Stimulated activated naive B cell treated with anti-CD40 and anti-IgM and Interleukin-4, amounts not matched to agents 10 μg/mL and 1 μg/mL and 100 μg/mL, for 72 hours (primary cell): ENCODE results near the gene PNMA6A.
"Not testable (repeated sequence)": the region's sequence is repeated elsewhere in the genome, so short reads cannot be mapped to it uniquely, and the experiment has no call there.

Experiments
- ATAC-seq, 2 donors: fragments of 150-1000 bp; cut with Tn5 transposase; replicated peaks; 2 replicates each; pipeline ENCODE4 v1.10.0; 2021; ENCODE audit warnings: moderate library complexity in 1 of 2
- DNase-seq: peaks from one replicate; pipeline ENCODE4 v3.0.0; 2021
- H3K27ac Mint-ChIP-seq: one replicate; pipeline ENCODE4 v1.8.0; 2022; ENCODE audit warnings: mild to moderate bottlenecking, mixed read lengths
- H3K27me3 Mint-ChIP-seq, 2 donors: one replicate each; pipeline ENCODE4 v1.8.0; 2022; ENCODE audit warnings: mixed read lengths in 2 of 2
- H3K36me3 Mint-ChIP-seq, 2 donors: one replicate each; pipeline ENCODE4 v1.8.0; 2022; ENCODE audit warnings: mixed read lengths in 2 of 2, mild to moderate bottlenecking in 1 of 2
- H3K4me1 Mint-ChIP-seq, 2 donors: one replicate each; pipeline ENCODE4 v1.8.0; 2022; ENCODE audit warnings: mixed read lengths in 2 of 2, mild to moderate bottlenecking in 1 of 2
- H3K4me3 Mint-ChIP-seq, 2 donors: one replicate each; pipeline ENCODE4 v1.8.0; 2022; ENCODE audit warnings: mild to moderate bottlenecking in 2 of 2, mixed read lengths in 2 of 2, moderate library complexity in 1 of 2
- H3K9me3 Mint-ChIP-seq, 2 donors: one replicate each; pipeline ENCODE4 v1.8.0; 2022; ENCODE audit warnings: mixed read lengths in 2 of 2, mild to moderate bottlenecking in 1 of 2

The PNMA6A gene

GRCh38 chrX:153110735-153111134 is 38.5 kb downstream of the PNMA6A start:
- ATAC-seq, H3K36me3 Mint-ChIP-seq, DNase-seq, H3K4me3 Mint-ChIP-seq, H3K4me1 Mint-ChIP-seq, H3K9me3 Mint-ChIP-seq, H3K27ac Mint-ChIP-seq, H3K27me3 Mint-ChIP-seq: not testable (repeated sequence)

DNA sequence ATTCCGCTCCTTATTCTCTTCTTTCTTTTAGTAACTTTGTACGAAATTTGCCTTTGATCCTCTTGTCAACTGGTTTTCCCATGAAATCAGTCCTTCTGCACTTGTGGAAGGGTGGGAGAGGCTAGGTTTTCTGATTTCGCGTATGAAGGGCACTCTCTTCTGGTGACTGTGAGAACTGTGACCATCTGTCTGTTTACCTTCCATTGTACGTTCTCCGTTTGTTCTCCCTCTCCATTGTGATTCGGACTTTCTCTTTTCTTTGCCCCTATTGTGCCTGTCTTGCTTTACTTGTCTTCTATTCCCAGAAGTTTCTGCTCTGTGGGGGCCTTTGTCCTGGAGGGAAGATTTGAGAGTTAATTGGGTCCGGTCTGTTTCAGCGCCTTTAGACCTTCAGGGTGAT is 41.6 kb downstream of the PNMA6A start:
- not testable (repeated sequence) for H3K36me3 Mint-ChIP-seq, H3K27ac Mint-ChIP-seq, H3K27me3 Mint-ChIP-seq, H3K9me3 Mint-ChIP-seq, DNase-seq, H3K4me3 Mint-ChIP-seq, ATAC-seq, H3K4me1 Mint-ChIP-seq

GRCh38 chrX:153117754-153118153 is 45.5 kb downstream of the PNMA6A start:
- not testable (repeated sequence) for ATAC-seq, H3K9me3 Mint-ChIP-seq, DNase-seq, H3K36me3 Mint-ChIP-seq, H3K27ac Mint-ChIP-seq, H3K27me3 Mint-ChIP-seq, H3K4me1 Mint-ChIP-seq, H3K4me3 Mint-ChIP-seq

DNA sequence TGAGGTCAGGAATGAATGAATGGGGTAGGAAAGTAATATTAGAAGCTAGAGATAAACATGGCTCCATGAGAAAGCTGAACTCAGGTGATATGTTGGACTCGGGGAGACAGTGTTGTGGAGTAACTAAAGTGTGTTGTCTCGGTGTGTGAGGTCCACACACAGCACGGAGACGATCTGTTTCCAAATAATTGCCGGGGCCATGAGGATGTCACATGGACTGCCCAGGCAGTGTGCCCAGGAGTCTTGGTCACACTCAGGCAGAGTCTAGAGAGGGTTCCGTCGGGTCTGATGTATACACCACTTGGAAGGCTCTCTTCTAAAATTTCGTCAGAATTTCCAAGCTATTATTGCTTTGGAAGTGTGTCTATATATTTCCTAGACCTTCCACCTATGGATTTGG is 48.0 kb downstream of the PNMA6A start:
- H3K4me3 Mint-ChIP-seq, H3K36me3 Mint-ChIP-seq, H3K9me3 Mint-ChIP-seq, H3K27me3 Mint-ChIP-seq, H3K4me1 Mint-ChIP-seq, DNase-seq, ATAC-seq, H3K27ac Mint-ChIP-seq: not testable (repeated sequence)

DNA sequence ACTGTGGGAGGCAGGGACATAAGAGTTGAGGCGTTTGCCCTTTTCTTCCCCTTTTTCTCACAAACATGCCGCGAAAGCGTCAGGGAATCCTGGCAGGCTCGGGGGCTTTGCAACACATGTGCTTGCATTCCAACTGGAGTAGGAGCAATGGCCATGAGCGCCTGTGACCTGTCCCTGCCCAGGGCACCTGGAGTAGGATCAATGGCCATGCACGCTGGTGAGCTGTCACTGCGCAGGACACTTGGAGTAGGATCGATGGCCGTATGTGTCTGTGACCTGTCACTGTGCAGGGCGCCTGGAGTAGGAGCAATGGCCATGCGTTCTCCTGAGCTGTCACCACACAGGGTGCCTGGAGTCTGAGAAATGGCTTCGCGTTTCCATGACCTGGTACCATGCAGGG is 51.2 kb downstream of the PNMA6A start:
- not testable (repeated sequence) for H3K4me3 Mint-ChIP-seq, DNase-seq, H3K4me1 Mint-ChIP-seq, H3K27ac Mint-ChIP-seq, H3K36me3 Mint-ChIP-seq, H3K9me3 Mint-ChIP-seq, ATAC-seq, H3K27me3 Mint-ChIP-seq
